Mesothelial cell of epicardium (in vitro differentiated cells): ENCODE data around the gene SPOP. TPM values are rescaled to one million over a fixed set of nuclear protein-coding genes. Genes with fewer than 3 reads are reported as not detected.
A peak's percentile ranks its signal among the peaks of the same experiment; 100 is the strongest.

ENCODE experiments used
- DNase-seq, 2 experiments: peaks; one replicate each; pipeline ENCODE4 v3.0.0; 2021; ENCODE audit warnings: low spot score in 2 of 2; ENCODE audit not compliant: unreplicated experiment in 2 of 2
- H3K27ac Mint-ChIP-seq: 2 replicates; pipeline ENCODE4 v1.8.0; 2021; ENCODE audit warnings: mixed read lengths
- H3K27me3 Mint-ChIP-seq: 2 replicates; pipeline ENCODE4 v1.8.0; 2021; ENCODE audit warnings: low read depth, mixed read lengths
- H3K36me3 Mint-ChIP-seq: 2 replicates; pipeline ENCODE4 v1.8.0; 2021; ENCODE audit warnings: mixed read lengths
- H3K4me1 Mint-ChIP-seq: 2 replicates; pipeline ENCODE4 v1.8.0; 2021; ENCODE audit warnings: mixed read lengths
- H3K4me3 Mint-ChIP-seq: 2 replicates; pipeline ENCODE4 v1.8.0; 2021; ENCODE audit warnings: mild to moderate bottlenecking, moderate library complexity, mixed read lengths
- H3K9me3 Mint-ChIP-seq: 2 replicates; pipeline ENCODE4 v1.8.0; 2021; ENCODE audit warnings: mixed read lengths
- total RNA-seq: library from RNA; stranded (reverse); gene quantifications from 3 replicates; pipeline ENCODE4 v1.2.1, GENCODE V29; 2021
- TF ChIP-seq, protein P1 (sequence below): fragments of 200-600 bp; sonication (generic); IDR thresholded peaks from one replicate; pipeline ENCODE4 v1.5.0; 2021; ENCODE audit warnings: antibody characterized with exemption; ENCODE audit not compliant: unreplicated experiment

Gene SPOP
- total RNA-seq, 1 donor from 2014 or later = 62.8 TPM

DNA sequence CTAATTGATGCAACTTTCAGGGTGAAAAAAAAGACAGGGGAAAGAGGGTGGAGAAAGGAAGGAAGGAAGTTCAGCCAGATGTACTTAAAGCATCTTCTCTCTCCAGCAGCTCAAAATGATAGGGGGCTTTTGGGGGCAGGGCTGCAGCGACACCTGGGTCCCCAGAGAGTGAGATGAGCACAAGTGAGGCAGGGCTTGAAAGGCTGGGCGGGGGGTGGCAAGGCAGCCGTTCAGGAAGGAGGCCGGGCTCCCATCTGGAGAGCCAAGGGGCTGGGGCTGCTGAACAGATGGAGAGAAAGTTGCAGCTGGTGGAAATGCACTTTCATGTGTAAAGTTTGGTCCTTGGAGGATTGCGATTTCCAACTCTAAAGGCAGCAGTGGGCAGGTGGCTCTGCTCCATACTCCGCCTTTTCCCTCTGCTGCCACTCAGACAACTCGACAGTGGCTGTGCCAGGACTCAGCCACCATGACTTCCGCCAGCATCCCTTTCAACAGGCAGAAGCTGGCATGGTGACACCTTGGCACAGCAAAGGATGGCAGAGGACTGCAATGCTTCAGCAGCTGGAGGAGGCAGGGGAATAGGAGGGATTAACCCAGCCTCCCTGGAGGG is 22.2 kb upstream of the SPOP start:
- Mint-ChIP-seq H3K36me3 (peaks cover 21% of the 10 kb centered on the region), H3K27me3 (peaks cover 6% of the 10 kb centered on the region), H3K4me3 (no peak overlapping the region), H3K4me1 (no peaks in the 10 kb centered on the region), H3K9me3 (no peaks in the 10 kb centered on the region), H3K27ac (no peak overlapping the region)
- DNase-seq = no peak
- TF ChIP-seq, protein P1, sequence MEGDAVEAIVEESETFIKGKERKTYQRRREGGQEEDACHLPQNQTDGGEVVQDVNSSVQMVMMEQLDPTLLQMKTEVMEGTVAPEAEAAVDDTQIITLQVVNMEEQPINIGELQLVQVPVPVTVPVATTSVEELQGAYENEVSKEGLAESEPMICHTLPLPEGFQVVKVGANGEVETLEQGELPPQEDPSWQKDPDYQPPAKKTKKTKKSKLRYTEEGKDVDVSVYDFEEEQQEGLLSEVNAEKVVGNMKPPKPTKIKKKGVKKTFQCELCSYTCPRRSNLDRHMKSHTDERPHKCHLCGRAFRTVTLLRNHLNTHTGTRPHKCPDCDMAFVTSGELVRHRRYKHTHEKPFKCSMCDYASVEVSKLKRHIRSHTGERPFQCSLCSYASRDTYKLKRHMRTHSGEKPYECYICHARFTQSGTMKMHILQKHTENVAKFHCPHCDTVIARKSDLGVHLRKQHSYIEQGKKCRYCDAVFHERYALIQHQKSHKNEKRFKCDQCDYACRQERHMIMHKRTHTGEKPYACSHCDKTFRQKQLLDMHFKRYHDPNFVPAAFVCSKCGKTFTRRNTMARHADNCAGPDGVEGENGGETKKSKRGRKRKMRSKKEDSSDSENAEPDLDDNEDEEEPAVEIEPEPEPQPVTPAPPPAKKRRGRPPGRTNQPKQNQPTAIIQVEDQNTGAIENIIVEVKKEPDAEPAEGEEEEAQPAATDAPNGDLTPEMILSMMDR = no peak

DNA sequence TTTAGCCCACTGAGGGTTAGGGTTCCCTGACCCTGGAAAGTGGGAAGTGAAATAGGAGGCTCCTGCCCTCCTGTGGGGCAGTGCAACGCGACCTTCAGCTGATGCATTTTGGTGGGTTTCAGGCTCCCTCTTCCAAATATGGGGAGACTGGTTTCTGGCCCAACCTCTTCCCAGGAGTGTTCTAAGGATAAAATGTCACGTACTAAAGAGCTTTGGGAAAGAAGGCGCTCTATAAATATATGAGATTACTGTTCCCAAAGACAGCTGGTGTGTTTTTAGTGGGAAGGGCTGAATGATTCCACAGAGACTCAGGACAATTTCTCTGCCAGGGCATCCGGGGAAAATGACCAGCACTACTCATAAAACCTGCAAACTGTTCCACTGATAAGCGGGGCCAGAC is 20.1 kb upstream of the SPOP start:
- no peak for DNase-seq
- no peak overlapping the region for H3K4me3 Mint-ChIP-seq
- no peak overlapping the region for H3K27ac Mint-ChIP-seq
- TF ChIP-seq, protein P1 = no peak
- H3K27me3 Mint-ChIP-seq = peaks cover 12% of the 10 kb centered on the region
- peaks cover 15% of the 10 kb centered on the region for H3K36me3 Mint-ChIP-seq
- no peaks in the 10 kb centered on the region for H3K4me1 Mint-ChIP-seq
- H3K9me3 Mint-ChIP-seq = no peaks in the 10 kb centered on the region

DNA sequence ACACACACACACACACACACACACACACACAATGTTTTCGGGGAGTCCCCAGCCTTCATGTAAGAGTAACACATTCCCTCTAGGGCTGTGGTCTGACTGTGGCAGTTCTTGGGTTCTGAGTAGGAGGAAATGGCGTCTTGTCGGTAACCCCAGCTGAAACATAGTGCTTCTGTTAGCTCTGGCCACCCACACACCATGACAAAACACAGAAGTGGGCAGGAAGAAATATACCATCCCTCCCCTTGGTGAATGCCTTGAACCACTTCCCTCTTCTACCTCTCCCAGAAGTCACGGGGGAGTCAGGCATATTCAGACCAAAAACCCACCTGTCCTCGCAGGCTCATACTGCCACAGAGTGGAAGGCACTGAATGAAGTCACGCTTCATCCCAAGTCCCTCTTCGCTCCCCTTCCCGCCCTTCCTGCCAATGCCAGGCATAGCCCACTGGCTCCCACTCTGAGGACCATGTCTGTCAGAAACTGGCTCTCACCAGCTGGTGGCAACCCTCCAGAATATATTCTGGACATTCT is 18.4 kb upstream of the SPOP start:
- Mint-ChIP-seq H3K27ac (no peak overlapping the region), H3K4me1 (peaks cover 7% of the 10 kb centered on the region), H3K9me3 (no peaks in the 10 kb centered on the region), H3K36me3 (peaks cover 9% of the 10 kb centered on the region), H3K4me3 (no peak overlapping the region), H3K27me3 (peaks cover 21% of the 10 kb centered on the region)
- TF ChIP-seq, protein P1 = no peak
- DNase-seq = no peak

DNA sequence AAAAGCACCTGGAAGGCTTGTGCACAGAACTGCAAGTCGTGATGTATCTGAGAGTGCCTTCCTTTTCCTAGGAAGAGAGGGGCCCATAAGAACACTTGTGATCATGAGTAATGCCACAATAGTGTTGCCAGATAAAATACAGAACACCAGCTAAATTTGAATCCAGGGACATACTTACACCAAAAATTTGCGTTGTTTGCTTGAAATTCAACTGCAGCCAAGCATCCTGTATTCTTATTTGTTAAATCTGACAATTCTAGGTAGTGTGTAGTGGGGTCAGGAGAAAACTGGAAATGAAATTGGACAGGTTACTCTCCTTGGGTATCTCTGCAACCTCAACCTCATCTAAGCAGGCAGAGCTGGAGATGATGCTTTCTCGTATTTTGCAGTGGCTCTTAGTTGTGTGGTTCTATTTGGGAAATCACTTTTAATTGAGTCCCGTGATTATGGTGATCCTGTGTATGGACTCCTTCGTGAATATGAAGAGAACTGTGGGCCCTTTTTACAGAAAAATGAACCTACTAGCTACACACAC is 17.9 kb upstream of the SPOP start:
- Mint-ChIP-seq H3K27ac (no peak overlapping the region), H3K4me3 (no peak overlapping the region), H3K4me1 (peaks cover 11% of the 10 kb centered on the region), H3K9me3 (no peaks in the 10 kb centered on the region), H3K27me3 (peaks cover 24% of the 10 kb centered on the region), H3K36me3 (peaks cover 4% of the 10 kb centered on the region)
- no peak for DNase-seq
- TF ChIP-seq, protein P1 = peak; percentile 14

DNA sequence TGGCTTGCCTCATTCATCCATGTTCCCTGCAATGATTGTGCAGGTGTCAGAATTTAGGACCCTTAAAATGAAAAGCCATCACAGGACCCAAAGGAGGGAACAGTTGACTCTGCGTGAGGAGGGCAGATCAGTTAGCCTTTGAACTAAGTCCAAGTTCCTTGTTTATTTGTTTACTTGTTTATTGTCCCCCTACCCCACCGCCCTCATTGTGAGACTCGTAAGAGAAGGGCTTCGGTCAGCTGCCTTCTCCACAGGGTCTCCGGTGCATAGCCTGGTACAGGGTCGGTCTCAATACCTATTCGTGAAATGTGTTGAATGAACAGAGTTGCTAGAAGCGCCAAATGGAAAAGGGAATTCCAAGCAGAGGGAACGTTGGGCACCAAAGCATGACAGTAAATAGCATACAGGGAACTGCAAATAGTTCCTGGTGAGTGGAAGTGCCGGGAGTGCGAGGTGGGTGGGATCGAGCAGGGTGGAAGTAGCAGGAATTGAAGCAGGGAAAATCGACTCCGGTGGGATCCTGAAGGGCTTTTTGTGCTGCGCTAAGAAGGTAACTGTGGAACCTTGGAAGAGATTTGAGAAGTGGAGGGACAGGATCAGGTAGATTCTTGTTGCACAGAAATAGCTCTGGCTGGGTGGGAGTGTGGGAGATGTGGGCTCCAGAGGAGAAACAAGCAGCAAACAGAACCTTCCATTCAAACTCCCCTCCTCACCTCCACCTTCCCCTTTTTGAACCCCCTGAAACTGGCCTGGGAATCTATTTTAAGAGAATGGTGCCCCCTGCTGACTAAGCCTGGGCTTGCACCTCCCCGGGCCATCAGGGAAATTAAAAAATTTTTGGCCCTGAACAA is 17.2 kb upstream of the SPOP start:
- Mint-ChIP-seq H3K4me3 (no peak overlapping the region), H3K9me3 (no peaks in the 10 kb centered on the region), H3K27me3 (peaks cover 24% of the 10 kb centered on the region), H3K36me3 (peaks cover 4% of the 10 kb centered on the region), H3K27ac (no peak overlapping the region), H3K4me1 (peaks cover 11% of the 10 kb centered on the region)
- TF ChIP-seq, protein P1 = peak; percentile 90
- DNase-seq = peak in 1 of 2 experiments; percentile 74
